Sigmoid colon (tissue), 7 donors: ENCODE results near the gene PLPPR3. TPM values are rescaled to one million over a fixed set of nuclear protein-coding genes. Genes with fewer than 3 reads are reported as not detected.

Experiments used
- DNase-seq: peaks from one replicate; pipeline ENCODE4 v3.0.0-alpha.2; 2019
- H3K27ac ChIP-seq, 4 donors: fragments of 200-600 bp; sonication (generic); one replicate each; pipeline ENCODE4 v1.5.1; 2016 to 2019; ENCODE audit warnings: mild to moderate bottlenecking in 1 of 4
- H3K27me3 ChIP-seq, 3 donors: fragments of 200-600 bp; sonication (generic); one replicate each; pipeline ENCODE4 v1.5.1; 2019; ENCODE audit warnings: mild to moderate bottlenecking in 1 of 3
- H3K36me3 ChIP-seq, 4 donors: fragments of 200-600 bp; sonication (generic); one replicate each; pipeline ENCODE4 v1.5.1; 2016 to 2019
- H3K4me1 ChIP-seq, 4 donors: fragments of 200-600 bp; sonication (generic); one replicate each; pipeline ENCODE4 v1.5.1; 2017 to 2019
- H3K4me3 ChIP-seq, 4 donors: fragments of 200-600 bp; sonication (generic); one replicate each; pipeline ENCODE4 v1.5.1; 2017 to 2019; ENCODE audit warnings: mild to moderate bottlenecking in 2 of 4, moderate library complexity in 1 of 4
- H3K9me3 ChIP-seq, 4 donors: fragments of 200-600 bp in 3 of 4; sonication (generic) in 3 of 4; one replicate each; pipeline versions ENCODE4 v1.5.1 to v1.6.1; 2013 to 2019
- CTCF ChIP-seq, 4 experiments: fragments of 450-650 bp in 3 of 4; fragments of 200-600 bp in 1 of 4; IDR thresholded peaks; one replicate each; pipeline ENCODE4 v1.5.1; 2016 to 2019; ENCODE audit warnings: antibody characterized with exemption in 4 of 4, mild to moderate bottlenecking in 3 of 4, moderate library complexity in 2 of 4
- EP300 ChIP-seq, 4 donors: sonication (generic); formaldehyde crosslinking; IDR thresholded peaks; one replicate each; pipeline ENCODE4 v1.6.1; 2017; ENCODE audit warnings: antibody characterized with exemption in 4 of 4
- POLR2A ChIP-seq, 2 donors: fragments of 450-650 bp; IDR thresholded peaks; one replicate each; pipeline ENCODE4 v1.6.1; 2016; ENCODE audit warnings: antibody characterized with exemption in 2 of 2, mild to moderate bottlenecking in 2 of 2, moderate library complexity in 2 of 2
- POLR2AphosphoS5 ChIP-seq, 4 donors: sonication (generic); formaldehyde crosslinking; IDR thresholded peaks; one replicate each; pipeline ENCODE4 v1.6.1; 2017; ENCODE audit warnings: antibody characterized with exemption in 4 of 4
- WGBS, 2 donors: extraction: QIAGEN DNeasy Blood & Tissue Kit; methylation state at CpG; one replicate each; pipeline ENCODE4 v1.1.7; 2013; 5-methylcytosine and 5-hydroxymethylcytosine counted together
- intact Hi-C: fragments of 100-400 bp; cut with DNase I; formaldehyde crosslinking; loops from one replicate; pipeline ENCODE4 v1.15.1; 2023
- polyA plus RNA-seq, 3 donors: library from polyadenylated mRNA; stranded (reverse); fragments of 200-250 nt; gene quantifications; one replicate each; pipeline ENCODE4 v1.2.3, GENCODE V29; 2013
- total RNA-seq, 4 donors: library from RNA; depleted of rRNA; stranded (reverse); fragments of >200 nt; gene quantifications; one replicate each; pipeline ENCODE4 v1.1.0, GENCODE V29; 2016
- donor health status: healthy with polysubstance abuse.
- donor health status: Bipolar disorder and iron deficiency.
- donor health status: healthy.

PLPPR3 gene
- total and polyA plus RNA-seq, 7 donors: 0.07 TPM; not detected in 6

- 37 to 68% methylated on average over 24 of the region's 24 CpGs for WGBS, 2 donors
- intact Hi-C loops: no loop called here
- Histone ChIP-seq H3K36me3 (no peaks in the 10 kb centered on the region), H3K27ac (no peak within 1 kb of the TSS), H3K9me3 (no peaks in the 10 kb centered on the region), H3K4me1 (peaks cover 0 to 12% (median 11%) of the 10 kb centered on the region in 4 donors), H3K4me3 (no peak within 1 kb of the TSS), H3K27me3 (peaks cover 21 to 86% (median 49%) of the 10 kb centered on the region in 3 donors)
- no peak for DNase-seq
- TF ChIP-seq POLR2A (IDR thresholded peaks at IDR 0.05) (no peak), POLR2AphosphoS5 (IDR thresholded peaks at IDR 0.05) (no peak), EP300 (IDR thresholded peaks at IDR 0.05) (no peak), CTCF (IDR thresholded peaks at IDR 0.05) (no peak)
These were observed 18.9 kb upstream of the PLPPR3 start, which contains the start of gene PRTN3 for GRCh38 chr19:840519-841206. TSS of gene PRTN3 (plus strand) at chr19:840999. CDS start at chr19:841009, 10 bp downstream.

DNA sequence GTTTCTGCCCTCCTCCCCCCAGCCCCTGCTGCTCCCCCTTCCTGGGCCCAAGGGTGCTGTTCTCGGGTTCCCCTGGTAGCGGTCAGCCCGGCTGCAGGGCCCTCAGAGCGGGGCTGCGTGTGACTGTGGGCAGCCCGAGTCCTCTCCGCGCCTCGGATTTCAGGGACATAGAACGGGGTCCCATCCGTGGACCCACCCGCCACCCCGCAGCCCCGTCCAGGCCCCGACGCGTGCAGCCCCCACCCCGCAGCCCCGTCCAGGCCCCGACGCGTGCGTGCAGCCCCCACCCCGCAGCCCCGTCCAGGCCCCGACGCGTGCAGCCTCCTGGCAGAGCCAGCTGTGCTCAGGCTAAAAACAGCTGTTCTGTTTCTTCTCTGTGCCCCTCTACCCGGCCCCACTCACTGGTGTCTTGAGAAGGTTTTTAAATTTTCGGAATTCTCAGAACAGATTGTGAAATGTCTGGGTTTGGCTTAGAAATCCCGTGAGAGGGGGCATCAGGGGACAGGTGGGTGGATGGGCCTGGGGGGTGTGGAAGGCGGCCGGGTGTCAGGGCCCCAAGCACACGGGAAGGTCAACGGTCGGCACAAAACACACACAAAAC is 13.6 kb upstream of the PLPPR3 start:
- intact Hi-C loops: no loop called here
- peaks cover 12 to 81% (median 42%) of the 10 kb centered on the region in 3 donors for H3K27me3 ChIP-seq
- no peak for TF ChIP-seq EP300 (IDR thresholded peaks at IDR 0.05)
- no peak for TF ChIP-seq POLR2AphosphoS5 (IDR thresholded peaks at IDR 0.05)
- TF ChIP-seq POLR2A (IDR thresholded peaks at IDR 0.05): no peak
- no peak for TF ChIP-seq CTCF (IDR thresholded peaks at IDR 0.05)
- 61 to 75% methylated on average over 36 of the region's 36 CpGs for WGBS, 2 donors
- H3K27ac ChIP-seq: no peak overlapping the region
- H3K4me3 ChIP-seq: no peak overlapping the region
- no peaks in the 10 kb centered on the region for H3K4me1 ChIP-seq
- no peak for DNase-seq
- no peaks in the 10 kb centered on the region for H3K9me3 ChIP-seq
- H3K36me3 ChIP-seq: no peaks in the 10 kb centered on the region

DNA sequence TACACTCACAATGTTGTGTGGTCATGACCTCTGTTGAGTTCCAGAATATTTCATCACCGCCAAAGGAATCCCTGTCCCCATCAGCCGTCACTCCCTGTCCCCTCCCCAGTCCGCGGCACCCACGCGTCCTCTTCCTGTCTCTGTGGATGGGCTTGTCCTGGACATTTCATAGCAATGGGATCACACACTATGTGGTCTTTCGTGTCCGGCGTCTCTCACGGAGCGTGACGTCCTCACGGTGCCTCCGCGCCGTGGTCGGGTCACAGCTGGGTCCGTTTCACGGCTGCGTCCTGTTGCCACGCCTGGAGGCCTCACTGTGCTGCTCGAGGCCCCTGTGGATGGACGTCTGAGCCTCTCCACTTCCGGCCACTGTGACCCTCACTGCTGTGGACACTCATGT is 12.5 kb upstream of the PLPPR3 start:
- no peak for DNase-seq

More for the DNA sequence above, 12.5 kb upstream of the PLPPR3 start:
- no peaks in the 10 kb centered on the region for H3K4me1 ChIP-seq
- WGBS, 2 donors: 73 to 77% methylated on average over 24 of the region's 24 CpGs
- H3K27me3 ChIP-seq: peaks cover 12 to 82% (median 47%) of the 10 kb centered on the region in 3 donors
- H3K4me3 ChIP-seq: no peak overlapping the region
- TF ChIP-seq EP300 (IDR thresholded peaks at IDR 0.05): no peak
- TF ChIP-seq POLR2A (IDR thresholded peaks at IDR 0.05): no peak
- no peak for TF ChIP-seq POLR2AphosphoS5 (IDR thresholded peaks at IDR 0.05)
- TF ChIP-seq CTCF (IDR thresholded peaks at IDR 0.05): no peak
- no peaks in the 10 kb centered on the region for H3K36me3 ChIP-seq
- intact Hi-C loops: no loop called here
- no peaks in the 10 kb centered on the region for H3K9me3 ChIP-seq
- no peak overlapping the region for H3K27ac ChIP-seq
